H1 (cell line): ENCODE measurements around the gene SMAGP. TPM values are rescaled to one million over a fixed set of nuclear protein-coding genes. Genes with fewer than 3 reads are reported as not detected.
A peak's percentile ranks its signal among the peaks of the same experiment; 100 is the strongest.

Experiments used
- CTCF ChIA-PET: fragments of 300-600 bp; sonication (Branson Sonifier 250); formaldehyde crosslinking; loops from one replicate; lab custom pipeline; 2021; ENCODE audit not compliant: partially characterized antibody; lab: Charles Lee
- POLR2A ChIA-PET: fragments of 300-600 bp; sonication (Branson Sonifier 250); formaldehyde crosslinking; loops from one replicate; lab custom pipeline; 2021; ENCODE audit warnings: inconsistent platforms; ENCODE audit not compliant: partially characterized antibody; lab: Charles Lee
- DNase-seq, 2 experiments: peaks; one replicate each; pipeline versions ENCODE4 v3.0.0 to v3.0.0-alpha.2; 2010 to 2022; ENCODE audit warnings: low spot score in 2 of 2, low read depth in 1 of 2, mixed read lengths in 1 of 2
- FAIRE-seq: peaks from 2 replicates; lab custom pipeline; 2011; peaks lifted over from hg19 to GRCh38; lab: Jason Lieb, UNC
- H2AFZ ChIP-seq: 2 replicates; pipeline ENCODE4 v1.8.1; 2012; ENCODE audit warnings: low read length, inconsistent platforms
- H2AK5ac ChIP-seq: 2 replicates; pipeline ENCODE4 v1.6.1; 2013; ENCODE audit warnings: low read depth, low read length
- H2BK120ac ChIP-seq: replicated peaks from 2 replicates; pipeline ENCODE3; 2013; ENCODE audit warnings: low read depth, low read length, inconsistent platforms
- H2BK12ac ChIP-seq: 2 replicates; pipeline ENCODE4 v1.6.1; 2013; ENCODE audit warnings: low read depth, low read length
- H2BK15ac ChIP-seq: 2 replicates; pipeline ENCODE4 v1.6.1; 2013; ENCODE audit warnings: low read length
- H2BK20ac ChIP-seq: 2 replicates; pipeline ENCODE4 v1.6.1; 2013; ENCODE audit warnings: low read length
- H2BK5ac ChIP-seq: 2 replicates; pipeline ENCODE4 v1.6.1; 2013; ENCODE audit warnings: low read depth, low read length
- H3K14ac ChIP-seq: 2 replicates; pipeline ENCODE4 v1.6.1; 2013; ENCODE audit warnings: inconsistent platforms; ENCODE audit not compliant: insufficient read length
- H3K18ac ChIP-seq: 2 replicates; pipeline ENCODE4 v1.6.1; 2013; ENCODE audit warnings: low read length; ENCODE audit errors: extremely low read depth
- H3K23ac ChIP-seq: 2 replicates; pipeline ENCODE4 v1.6.1; 2013; ENCODE audit warnings: inconsistent platforms; ENCODE audit not compliant: insufficient read length
- H3K23me2 ChIP-seq: 2 replicates; pipeline ENCODE4 v1.6.1; 2013; ENCODE audit warnings: low read depth, low read length
- H3K27ac ChIP-seq: 2 replicates; pipeline ENCODE4 v1.6.1; 2011; ENCODE audit warnings: low read depth, low read length, inconsistent platforms
- H3K27me3 ChIP-seq, 4 experiments: replicated peaks in 1 of 4; 1 replicate in 1 of 4; 2 replicates in 3 of 4; pipeline versions ENCODE4 v1.6.1 to v1.8.1; 2011 to 2013; ENCODE audit warnings: low read length in 3 of 4, mild to moderate bottlenecking in 3 of 4, inconsistent platforms in 2 of 4, mixed read lengths in 2 of 4, moderate library complexity in 1 of 4; ENCODE audit not compliant: control insufficient read depth in 3 of 4, insufficient read depth in 3 of 4; ENCODE audit errors: extremely low read depth in 1 of 4
- H3K36me3 ChIP-seq, 4 experiments: 2 replicates each; pipeline versions ENCODE4 v1.6.1 to v1.8.1; 2011 to 2013; ENCODE audit warnings: mild to moderate bottlenecking in 4 of 4, low read length in 3 of 4, moderate library complexity in 2 of 4, control low read depth in 1 of 4, inconsistent platforms in 1 of 4; ENCODE audit not compliant: insufficient read depth in 4 of 4, control insufficient read depth in 2 of 4
- H3K4ac ChIP-seq: replicated peaks from 2 replicates; pipeline ENCODE3; 2013; ENCODE audit warnings: low read length, low read depth, mixed read lengths, inconsistent platforms; ENCODE audit not compliant: insufficient read length
- H3K4me1 ChIP-seq, 4 experiments: replicated peaks in 1 of 4; 1 replicate in 1 of 4; 2 replicates in 3 of 4; pipeline versions ENCODE4 v1.6.1 to v1.8.1; 2011 to 2013; ENCODE audit warnings: low read length in 3 of 4, inconsistent platforms in 2 of 4, mixed read lengths in 1 of 4; ENCODE audit not compliant: insufficient read depth in 4 of 4, control insufficient read depth in 3 of 4
- H3K4me2 ChIP-seq, 2 experiments: 2 replicates each; pipeline versions ENCODE4 v1.6.1 to v1.8.1; 2011 to 2013; ENCODE audit warnings: low read depth in 2 of 2, low read length in 2 of 2, control low read depth in 1 of 2, inconsistent platforms in 1 of 2, mild to moderate bottlenecking in 1 of 2; ENCODE audit not compliant: insufficient read depth in 1 of 2
- H3K4me3 ChIP-seq, 4 experiments: fragments of 200-600, 300-600 bp in 1 of 4; sonication (generic), shearing (Covaris generic), sonication (Bioruptor Twin) in 1 of 4; 2 replicates each; pipeline versions ENCODE4 v1.5.1 to v1.8.1; 2011 to 2016; ENCODE audit warnings: low read length in 4 of 4, low read depth in 3 of 4, control low read depth in 2 of 4, inconsistent platforms in 2 of 4, mild to moderate bottlenecking in 2 of 4, mixed read lengths in 1 of 4, moderate library complexity in 1 of 4; ENCODE audit not compliant: insufficient read depth in 2 of 4; ENCODE audit errors: extremely low read depth in 1 of 4
- H3K56ac ChIP-seq: replicated peaks from 2 replicates; pipeline ENCODE3; 2013; ENCODE audit warnings: low read depth, mild to moderate bottlenecking, mixed read lengths, low read length, inconsistent platforms; ENCODE audit not compliant: insufficient read length
- H3K79me1 ChIP-seq: 2 replicates; pipeline ENCODE4 v1.6.1; 2013; ENCODE audit warnings: low read depth, low read length, control low read depth
- H3K79me2 ChIP-seq, 2 experiments: 2 replicates each; pipeline versions ENCODE4 v1.6.1 to v1.8.1; 2012 to 2013; ENCODE audit warnings: low read length in 2 of 2, mild to moderate bottlenecking in 2 of 2, inconsistent platforms in 1 of 2; ENCODE audit not compliant: insufficient read depth in 2 of 2, control insufficient read depth in 1 of 2
- H3K9ac ChIP-seq, 4 experiments: replicated peaks in 1 of 4; 1 replicate in 1 of 4; 2 replicates in 3 of 4; pipeline versions ENCODE4 v1.6.1 to v1.8.1; 2011 to 2013; ENCODE audit warnings: low read depth in 3 of 4, low read length in 3 of 4, control low read depth in 2 of 4, mild to moderate bottlenecking in 2 of 4, moderate library complexity in 2 of 4, inconsistent platforms in 1 of 4; ENCODE audit errors: extremely low read depth in 1 of 4
- H3K9me3 ChIP-seq, 2 experiments: 2 replicates each; pipeline versions ENCODE4 v1.6.1 to v1.8.1; 2012 to 2013; ENCODE audit warnings: mild to moderate bottlenecking in 2 of 2, moderate library complexity in 2 of 2, control low read depth in 1 of 2, inconsistent platforms in 1 of 2, low read depth in 1 of 2, low read length in 1 of 2, mixed read lengths in 1 of 2; ENCODE audit not compliant: insufficient read depth in 2 of 2
- H4K20me1 ChIP-seq, 2 experiments: replicated peaks in 1 of 2; 2 replicates each; pipeline versions ENCODE3 to v1.8.1; 2011 to 2013; ENCODE audit warnings: inconsistent platforms in 2 of 2, low read length in 2 of 2, mild to moderate bottlenecking in 1 of 2; ENCODE audit not compliant: insufficient read depth in 2 of 2, control insufficient read depth in 1 of 2
- H4K5ac ChIP-seq: 2 replicates; pipeline ENCODE4 v1.6.1; 2013; ENCODE audit warnings: low read length, low read depth, mixed read lengths, inconsistent platforms; ENCODE audit not compliant: insufficient read length
- H4K8ac ChIP-seq: 2 replicates; pipeline ENCODE4 v1.8.0; 2013; ENCODE audit warnings: mild to moderate bottlenecking, moderate library complexity, low read length, inconsistent platforms; ENCODE audit not compliant: insufficient read depth; ENCODE audit errors: extremely low read depth
- H4K91ac ChIP-seq: replicated peaks from 2 replicates; pipeline ENCODE3; 2013; ENCODE audit warnings: low read length, mixed read lengths, inconsistent platforms; ENCODE audit not compliant: insufficient read length
- EZH2 ChIP-seq: fragments of 200-600 bp; sonication (generic); IDR thresholded peaks from 2 replicates; pipeline ENCODE4 v1.7.1; 2012; ENCODE audit warnings: low read depth, mild to moderate bottlenecking, moderate library complexity, low read length, inconsistent platforms; ENCODE audit not compliant: severe bottlenecking
- RAD21 ChIP-seq, 2 experiments: IDR thresholded peaks in 1 of 2; conservative IDR thresholded peaks in 1 of 2; 2 replicates each; pipeline ENCODE4 v1.6.1; 2011; ENCODE audit warnings: low read depth in 2 of 2, low read length in 2 of 2, improper control_type of control experiment in 1 of 2, inconsistent platforms in 1 of 2, mild to moderate bottlenecking in 1 of 2, moderate library complexity in 1 of 2
- TCF12 ChIP-seq: IDR thresholded peaks from 2 replicates; pipeline ENCODE4 v1.6.1; 2011; ENCODE audit warnings: low read depth, mild to moderate bottlenecking, low read length
- WGBS, 2 experiments: shearing (Covaris generic) in 1 of 2; methylation state at CpG; one replicate each; pipeline versions ENCODE4 v1.1.6 to v1.1.7; 2013 to 2015; ENCODE audit warnings: low lambda C conversion rate in 2 of 2, mixed read lengths in 2 of 2, inconsistent platforms in 1 of 2, low coverage in 1 of 2, missing lambda C conversion rate in 1 of 2; ENCODE audit not compliant: insufficient replicate concordance in 2 of 2, insufficient coverage in 1 of 2, insufficient read length in 1 of 2; ENCODE audit errors: extremely low coverage in 1 of 2, missing lambda C conversion rate in 1 of 2; 5-methylcytosine and 5-hydroxymethylcytosine counted together
- polyA plus RNA-seq, 7 experiments: library from polyadenylated mRNA; depleted of rRNA in 3 of 7; stranded (reverse) in 5 of 7; unstranded in 2 of 7; fragments of >200 nt in 5 of 7; fragments of 200-250 nt in 2 of 7; gene quantifications; 1 replicate in 5 of 7; 2 replicates in 1 of 7; 4 replicates in 1 of 7; pipeline versions ENCODE4 v1.2.1 to v1.2.3, GENCODE V29; 2011 to 2013; ENCODE audit warnings: missing spikeins in 2 of 7, mixed read lengths in 2 of 7
- total RNA-seq: library from RNA; stranded (reverse); fragmentation: NEBNext Ultra II Directional; extraction: Animal tissue kit (Norgen Biotek cat#: 25700); gene quantifications from 2 replicates; pipeline ENCODE4 v1.2.1, GENCODE V29; 2021
- TF ChIP-seq, protein P1 (sequence below): IDR thresholded peaks from 2 replicates; pipeline ENCODE4 v1.6.1; 2012; ENCODE audit warnings: inconsistent platforms

The SMAGP gene
- total and polyA plus RNA-seq, 2 of the 8 experiments (the other 6 are each of a cell fraction or from before 2014, with no cell fraction given), result 9.4 to 12.7 TPM

- POLR2A ChIA-PET, result interaction anchor here (1.2 to 1.3 kb wide), 2 partner anchors 13 to 39 kb away, joined by 3 to 4 read pairs; no protein-coding TSS in a partner anchor
- 93% methylated on average over 6 of the region's 6 CpGs; no CpG with 5 or more reads in 1 of the 2 experiments for WGBS, 2 experiments
- Histone ChIP-seq H3K4ac (no peak overlapping the region), H3K9me3 (no peaks in the 10 kb centered on the region), H2BK20ac (no peak overlapping the region), H3K36me3 (no peaks in the 10 kb centered on the region), H3K4me1 (no peaks in the 10 kb centered on the region), H2BK15ac (no peak overlapping the region), H2BK12ac (no peak overlapping the region), H2BK5ac (no peak overlapping the region), H3K56ac (no peak overlapping the region), H3K23me2 (peaks cover 2% of the 10 kb centered on the region; the same call in 1 of the 2 replicates), H3K18ac (no peak overlapping the region), H3K79me1 (no peaks in the 10 kb centered on the region), H4K8ac (no peak overlapping the region), H2AK5ac (no peak overlapping the region), H4K91ac (no peak overlapping the region), H3K27me3 (no peaks in the 10 kb centered on the region), H3K4me2 (no peak overlapping the region), H2AFZ (peak overlapping the region; percentile 35; the same call in 1 of the 2 replicates), H4K5ac (no peak overlapping the region), H3K79me2 (no peaks in the 10 kb centered on the region), H4K20me1 (no peaks in the 10 kb centered on the region), H3K4me3 (no peak overlapping the region), H3K27ac (no peak overlapping the region), H3K23ac (no peak overlapping the region), H3K14ac (no peak overlapping the region), H3K9ac (no peak overlapping the region), H2BK120ac (no peak overlapping the region)
- DNase-seq (no peak), FAIRE-seq (no peak)
- TF ChIP-seq TCF12 (no peak), RAD21 (IDR thresholded peaks at IDR 0.05 in 1 of 2, conservative IDR thresholded peaks at IDR 0.05 in 1 of 2; ENCODE audit: low read depth in 2 of 2, low read length in 2 of 2) (no peak), EZH2 (no peak)
- TF ChIP-seq, protein P1, sequence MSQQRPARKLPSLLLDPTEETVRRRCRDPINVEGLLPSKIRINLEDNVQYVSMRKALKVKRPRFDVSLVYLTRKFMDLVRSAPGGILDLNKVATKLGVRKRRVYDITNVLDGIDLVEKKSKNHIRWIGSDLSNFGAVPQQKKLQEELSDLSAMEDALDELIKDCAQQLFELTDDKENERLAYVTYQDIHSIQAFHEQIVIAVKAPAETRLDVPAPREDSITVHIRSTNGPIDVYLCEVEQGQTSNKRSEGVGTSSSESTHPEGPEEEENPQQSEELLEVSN, result no peak
- CTCF ChIA-PET, result interaction anchor here (0.6 to 1.9 kb wide), 6 partner anchors 18 to 254 kb away, joined by 3 to 10 read pairs (median 3); no protein-coding TSS in a partner anchor
These were observed 37.7 kb upstream of the SMAGP start for GRCh38 chr12:51307655-51308593.
